ENCODE data around the gene INF2.

DNA sequence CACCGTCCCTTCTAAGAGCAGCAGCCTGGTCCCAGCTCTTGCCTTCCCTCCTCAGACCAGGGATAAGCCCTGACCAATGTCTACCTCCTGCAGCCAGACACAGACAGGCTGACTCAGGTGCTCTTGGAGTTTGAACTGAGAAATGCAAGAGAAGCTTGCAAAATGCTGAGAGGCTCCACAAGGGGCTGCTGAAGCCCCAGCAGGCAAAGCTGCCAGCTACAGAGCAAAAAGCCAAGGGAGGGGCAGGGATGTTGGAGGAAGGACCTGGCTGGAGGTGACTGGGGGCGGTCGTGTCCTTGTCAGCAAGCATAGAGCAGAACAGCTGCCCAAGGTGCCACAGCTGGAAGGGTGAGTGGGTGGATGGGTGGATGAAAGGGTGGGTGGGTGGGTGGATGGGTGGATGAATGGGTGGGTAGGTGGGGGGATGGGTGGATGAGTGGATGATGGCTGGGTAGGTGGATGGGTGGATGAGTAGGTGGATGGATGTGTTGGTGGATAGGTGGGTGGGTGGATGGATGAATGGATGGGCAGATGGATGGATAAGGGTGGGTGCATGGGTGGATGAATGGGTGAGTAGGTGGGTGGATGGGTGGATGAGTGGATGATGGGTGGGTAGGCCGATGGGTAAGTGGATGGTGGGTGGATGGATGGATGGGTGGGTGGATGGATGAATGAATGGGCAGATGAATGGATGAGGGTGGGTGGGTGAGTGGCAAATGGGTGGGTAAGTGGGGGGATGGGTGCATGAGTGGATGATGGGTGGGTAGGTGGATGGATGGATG, 4.0 kb upstream of the INF2 start:
- TF ChIP-seq SP1 (IDR thresholded peaks at IDR 0.05) (no peak), BHLHE40 (IDR thresholded peaks at IDR 0.05; ENCODE audit: borderline replicate concordance) (no peak), TARDBP (IDR thresholded peaks at IDR 0.05) (no peak), L3MBTL2 (conservative IDR thresholded peaks at IDR 0.05) (no peak), SUZ12 (IDR thresholded peaks at IDR 0.05) (no peak), HDGF (IDR thresholded peaks at IDR 0.05; ENCODE audit: borderline replicate concordance) (no peak), ELF4 (IDR thresholded peaks at IDR 0.05) (no peak), NFRKB (IDR thresholded peaks at IDR 0.05) (no peak), ARNT (IDR thresholded peaks at IDR 0.05) (no peak)
- TF ChIP-seq, protein P1, sequence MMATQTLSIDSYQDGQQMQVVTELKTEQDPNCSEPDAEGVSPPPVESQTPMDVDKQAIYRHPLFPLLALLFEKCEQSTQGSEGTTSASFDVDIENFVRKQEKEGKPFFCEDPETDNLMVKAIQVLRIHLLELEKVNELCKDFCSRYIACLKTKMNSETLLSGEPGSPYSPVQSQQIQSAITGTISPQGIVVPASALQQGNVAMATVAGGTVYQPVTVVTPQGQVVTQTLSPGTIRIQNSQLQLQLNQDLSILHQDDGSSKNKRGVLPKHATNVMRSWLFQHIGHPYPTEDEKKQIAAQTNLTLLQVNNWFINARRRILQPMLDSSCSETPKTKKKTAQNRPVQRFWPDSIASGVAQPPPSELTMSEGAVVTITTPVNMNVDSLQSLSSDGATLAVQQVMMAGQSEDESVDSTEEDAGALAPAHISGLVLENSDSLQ (IDR thresholded peaks at IDR 0.05) = no peak

All from HEK293T (cell line).